NCI-H2227 (cell line): ENCODE results near the gene TGIF1.
"Not testable (repeated sequence)": the region's sequence is repeated elsewhere in the genome, so short reads cannot be mapped to it uniquely, and the experiment has no call there.

Experiments
- DNase-seq: peaks from one replicate; lab custom pipeline; 2025; ENCODE audit not compliant: unreplicated experiment; lab: John Stamatoyannopoulos, UW

The TGIF1 gene

GRCh38 chr18:3450012-3450798 lies at the start of gene TGIF1:
Gene TGIF1 (plus strand): TSS chr18:3450172. CDS start chr18:3450490, 318 bp downstream.
- peak; percentile 31 for DNase-seq

DNA sequence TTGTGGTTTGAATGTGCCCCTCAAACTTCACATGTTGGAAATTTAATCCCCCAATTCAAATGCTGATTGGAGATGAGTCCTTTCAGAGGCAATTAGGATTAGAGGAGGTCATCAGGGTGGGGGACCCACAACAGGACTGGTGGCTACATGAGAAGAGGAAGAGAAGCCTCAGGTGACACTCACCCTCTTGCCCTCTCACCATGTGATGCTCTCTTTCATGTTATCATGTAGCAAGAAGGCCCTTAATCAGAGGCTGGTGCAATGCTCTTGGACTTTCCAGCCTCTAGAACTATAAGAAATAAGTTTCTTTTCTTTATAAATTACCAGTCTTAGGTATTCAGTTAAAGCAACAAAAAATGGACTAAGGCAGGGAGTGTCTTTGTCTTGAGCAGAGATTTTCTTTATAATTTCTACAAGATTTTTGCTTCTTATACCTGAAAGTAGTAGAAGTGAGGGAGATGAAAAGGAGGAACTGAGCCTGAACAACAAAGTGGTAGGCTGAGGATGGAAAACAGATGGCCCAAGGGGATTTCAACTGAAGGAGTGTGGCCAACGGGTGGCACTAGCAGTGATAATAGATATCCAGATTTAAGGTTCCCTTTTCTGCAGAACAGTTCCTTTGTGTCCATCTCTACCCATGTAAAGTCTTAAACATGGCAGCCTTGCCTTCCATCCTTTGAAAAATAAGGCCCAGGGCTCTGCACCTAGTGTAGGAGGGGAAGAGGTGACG lies 49.2 kb upstream of the TGIF1 start:
- no peak for DNase-seq

DNA sequence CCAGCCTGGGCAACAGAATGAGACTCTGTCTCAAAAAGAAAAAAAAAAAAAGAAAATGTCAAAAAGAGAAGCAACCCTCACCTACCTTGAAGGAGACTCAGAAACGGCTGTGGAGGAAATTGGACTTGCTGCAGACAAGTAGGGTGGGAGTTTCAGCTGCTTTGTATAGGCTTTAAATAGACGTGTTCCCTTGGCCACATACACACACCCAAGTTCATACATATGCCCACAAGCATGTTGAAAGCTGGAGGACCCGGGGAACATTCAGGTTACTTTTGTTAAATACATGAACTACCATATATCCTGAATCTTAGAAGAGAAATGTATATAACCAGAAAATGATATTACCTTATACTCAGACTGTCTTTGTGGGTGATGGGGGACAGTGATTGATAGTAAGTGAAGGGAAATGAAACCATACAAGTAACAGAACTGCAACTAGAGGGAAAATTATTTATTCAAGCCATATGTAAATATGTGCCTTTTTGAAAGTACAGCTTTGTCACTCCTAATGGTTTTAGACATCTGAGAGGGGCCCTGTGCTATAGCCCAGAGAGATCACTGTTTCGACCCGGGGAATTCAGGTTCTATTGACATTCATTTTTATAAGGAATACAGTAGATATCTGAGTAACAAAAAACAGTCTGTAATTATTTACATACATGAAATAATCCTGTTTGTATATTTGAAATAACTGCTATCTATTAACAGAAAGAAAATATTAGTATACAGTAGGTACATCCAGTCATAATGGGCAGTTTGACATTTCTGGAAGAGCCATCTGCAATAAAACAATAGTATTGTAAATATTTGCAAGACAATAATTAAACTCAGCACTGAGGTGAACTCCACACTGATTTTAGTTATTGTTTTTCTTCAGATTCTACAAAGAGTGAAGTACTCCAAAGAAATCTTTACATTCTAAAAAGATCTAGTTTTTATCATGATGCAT lies 48.0 kb upstream of the TGIF1 start:
- DNase-seq = no peak

DNA sequence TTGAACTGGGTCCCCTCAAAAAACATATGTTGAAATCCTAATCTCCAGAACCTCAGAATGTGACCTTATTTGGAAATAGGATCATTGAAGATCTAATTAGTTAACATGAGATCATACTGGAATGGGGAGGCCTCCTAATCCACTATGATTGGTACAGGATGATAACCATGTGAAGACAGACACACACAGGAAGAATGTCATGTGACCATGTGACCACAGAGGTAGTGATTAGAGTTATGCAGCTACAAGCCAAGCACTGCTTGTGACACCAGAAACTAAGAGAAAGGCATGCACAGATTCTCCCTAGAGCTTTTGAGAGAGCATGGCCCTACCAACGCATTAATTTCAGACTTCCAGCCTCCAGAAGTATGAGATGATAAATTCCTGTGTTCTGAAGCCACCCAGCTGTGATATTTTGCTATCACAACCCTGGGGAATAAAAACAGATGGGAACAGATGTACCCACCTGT lies 47.0 kb upstream of the TGIF1 start:
- DNase-seq = no peak

DNA sequence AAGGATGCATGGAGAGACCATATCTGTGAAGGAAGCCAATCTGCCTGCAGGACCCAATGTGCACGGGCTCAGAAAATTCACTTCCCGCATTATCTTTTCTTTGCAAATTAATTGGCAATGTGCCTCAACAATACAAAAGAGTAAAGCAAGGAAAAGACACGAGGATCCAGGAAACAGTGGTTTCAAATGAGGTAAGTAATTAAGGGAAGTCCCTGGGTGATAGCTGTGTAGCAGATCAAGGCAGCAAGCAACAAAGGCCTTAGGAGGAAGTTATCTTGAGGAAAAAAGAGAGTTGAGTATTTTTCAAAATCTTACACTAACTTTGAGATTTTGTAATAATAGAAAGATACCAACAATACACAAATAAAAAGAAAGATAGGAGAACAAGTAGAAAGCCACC lies 44.3 kb upstream of the TGIF1 start:
- DNase-seq = no peak

DNA sequence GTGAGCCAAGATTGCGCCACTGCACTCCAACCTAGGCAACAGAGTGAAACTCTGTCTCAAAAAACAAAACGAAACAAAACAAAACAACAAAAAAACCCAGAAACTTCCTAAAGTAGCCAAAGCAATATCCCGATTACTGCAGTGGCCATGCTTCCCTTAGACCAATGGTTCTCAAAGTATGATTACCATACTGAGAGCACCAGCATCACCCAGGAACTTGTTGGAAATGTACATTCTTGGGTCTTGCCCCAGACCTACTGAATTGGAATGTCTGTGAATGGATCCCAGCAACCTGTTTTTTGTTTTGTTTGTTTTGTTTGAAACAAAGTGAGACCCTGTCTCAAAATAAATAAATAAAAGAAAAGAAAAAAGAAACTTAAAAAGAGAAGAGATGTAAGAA lies 41.9 kb upstream of the TGIF1 start:
- DNase-seq = no peak

DNA sequence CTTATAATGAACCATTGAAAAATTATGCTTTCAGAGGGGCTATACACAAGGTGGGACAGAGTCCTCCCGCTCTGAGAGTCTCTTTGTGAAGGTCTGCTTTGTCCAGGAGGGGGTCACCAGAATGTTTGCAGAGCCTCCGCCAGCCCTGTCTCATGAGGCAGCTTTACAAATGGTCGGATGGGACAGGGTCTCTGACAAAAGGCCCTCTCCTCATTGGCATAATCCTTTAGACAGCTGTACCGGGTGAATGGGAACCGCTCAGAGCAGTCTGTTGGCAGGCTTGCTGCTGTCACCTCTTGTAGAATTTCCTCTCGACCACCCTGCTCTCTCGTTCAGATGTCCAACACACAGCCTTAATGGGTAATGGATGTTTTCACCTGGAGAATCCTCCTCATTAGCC lies 40.2 kb upstream of the TGIF1 start:
- no peak for DNase-seq

- DNase-seq = no peak
Measured at GRCh38 chr18:3410273-3410672, 39.7 kb upstream of the TGIF1 start.

GRCh38 chr18:3410876-3411275 lies 39.1 kb upstream of the TGIF1 start:
- DNase-seq = not testable (repeated sequence)

DNA sequence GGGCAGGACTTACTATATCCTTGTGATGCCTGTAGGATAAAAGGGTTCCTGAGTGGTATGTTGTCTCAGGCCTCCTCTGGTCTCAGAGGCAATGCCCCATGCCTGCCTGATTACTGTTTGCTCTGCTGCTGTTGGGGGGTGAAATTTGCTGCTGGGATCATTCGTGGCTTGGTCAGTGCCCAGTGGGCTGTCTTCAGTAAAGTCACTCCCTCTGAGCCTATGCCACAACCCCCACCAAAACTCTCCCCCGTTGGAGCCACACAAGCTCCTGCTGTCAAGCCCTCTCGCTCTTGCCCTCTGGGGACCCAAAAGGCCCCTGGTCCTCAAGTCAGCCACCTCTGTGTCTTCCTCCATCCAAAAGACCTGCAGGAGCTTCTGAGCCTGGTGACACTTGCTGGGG lies 38.6 kb upstream of the TGIF1 start:
- DNase-seq = no peak

- no peak for DNase-seq
Measured at GRCh38 chr18:3411854-3412268, 38.1 kb upstream of the TGIF1 start.

GRCh38 chr18:3412528-3412927 lies 37.4 kb upstream of the TGIF1 start:
- not testable (repeated sequence) for DNase-seq

- DNase-seq = no peak
Measured at GRCh38 chr18:3415110-3415509, 34.9 kb upstream of the TGIF1 start.

DNA sequence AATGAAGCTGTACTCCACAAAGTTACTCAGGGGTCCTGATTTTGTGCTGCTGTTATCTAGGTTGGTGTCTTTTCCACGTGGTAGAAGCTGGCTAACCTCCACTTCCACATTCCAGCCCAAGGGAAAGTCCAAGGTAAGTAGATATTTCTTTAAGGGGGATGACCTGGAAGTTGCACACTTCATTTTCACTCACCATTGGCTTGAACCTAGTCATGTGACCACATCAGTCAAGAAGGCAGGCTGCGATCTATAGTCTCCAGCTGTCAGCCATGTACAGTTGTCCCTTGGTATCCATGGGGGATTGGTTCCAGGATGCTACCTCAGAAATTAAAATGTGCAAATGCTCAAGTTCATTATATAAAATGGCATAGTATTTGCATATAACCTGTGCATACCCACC lies 31.9 kb upstream of the TGIF1 start:
- no peak for DNase-seq

DNA sequence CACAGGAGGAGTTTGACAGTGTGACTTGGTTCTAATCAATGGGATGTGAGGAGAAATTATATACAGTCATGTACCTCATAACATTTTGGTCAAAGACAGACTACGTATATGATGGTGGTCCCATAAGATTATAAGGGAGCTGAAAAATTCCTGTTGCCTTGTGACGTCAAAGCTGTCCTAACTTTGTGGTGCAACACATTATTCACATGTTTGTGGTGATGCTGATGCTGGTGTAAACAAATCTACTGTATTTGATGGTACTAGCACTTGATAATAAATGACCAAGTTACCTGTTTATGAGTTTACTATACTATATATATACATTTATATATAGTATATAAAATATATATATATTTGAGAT lies 29.1 kb upstream of the TGIF1 start:
- DNase-seq = no peak

GRCh38 chr18:3422905-3423304 lies 27.1 kb upstream of the TGIF1 start:
- DNase-seq = no peak

DNA sequence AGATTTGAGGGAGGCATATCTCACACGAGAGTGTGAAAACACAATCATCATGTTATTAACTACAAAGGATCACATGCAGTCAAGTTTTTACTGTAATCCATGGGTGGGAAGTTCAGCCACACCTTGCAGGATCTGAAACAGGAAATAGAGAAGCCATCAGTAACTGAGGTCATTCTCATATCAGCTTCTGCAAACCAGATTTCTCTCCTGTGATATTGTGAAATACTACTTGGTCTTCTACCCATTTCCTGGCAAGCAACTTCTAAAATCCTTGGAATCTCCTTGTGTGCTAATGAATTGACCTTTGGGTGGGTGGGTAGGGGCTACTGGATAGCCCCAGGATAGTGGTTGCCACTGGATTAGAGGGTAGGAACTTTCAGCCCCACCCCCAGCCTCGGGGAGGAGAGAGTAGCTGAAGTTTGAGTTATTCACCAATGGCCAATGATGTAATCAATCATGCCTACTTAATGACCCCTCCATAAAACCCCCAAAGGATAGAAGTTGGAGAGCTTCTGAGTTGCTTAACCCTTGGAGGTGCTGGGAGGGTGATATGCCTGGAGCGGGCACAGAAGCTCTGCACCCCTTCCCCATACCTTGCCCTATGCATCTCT lies 25.6 kb upstream of the TGIF1 start:
- DNase-seq = no peak

GRCh38 chr18:3425030-3425429 lies 24.9 kb upstream of the TGIF1 start:
- DNase-seq = no peak

DNA sequence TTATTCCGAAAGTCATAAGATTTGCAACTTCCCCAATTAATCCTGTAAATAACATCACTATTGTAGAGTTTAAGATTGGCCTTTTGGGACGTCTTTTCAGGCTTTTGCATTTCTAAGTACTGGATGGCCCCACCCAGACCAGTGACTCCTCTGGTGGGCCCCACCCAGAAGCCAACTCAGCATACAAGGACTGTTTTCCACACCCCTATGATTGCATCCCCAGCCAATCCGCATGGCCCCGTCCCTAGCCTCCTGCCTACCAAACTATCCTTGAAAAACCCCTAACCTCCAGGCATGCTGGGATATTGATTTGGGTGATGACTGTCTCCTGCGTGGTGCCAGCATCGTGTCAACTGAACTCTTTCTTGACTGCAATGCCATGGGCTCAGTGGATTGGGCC lies 24.5 kb upstream of the TGIF1 start:
- no peak for DNase-seq

DNA sequence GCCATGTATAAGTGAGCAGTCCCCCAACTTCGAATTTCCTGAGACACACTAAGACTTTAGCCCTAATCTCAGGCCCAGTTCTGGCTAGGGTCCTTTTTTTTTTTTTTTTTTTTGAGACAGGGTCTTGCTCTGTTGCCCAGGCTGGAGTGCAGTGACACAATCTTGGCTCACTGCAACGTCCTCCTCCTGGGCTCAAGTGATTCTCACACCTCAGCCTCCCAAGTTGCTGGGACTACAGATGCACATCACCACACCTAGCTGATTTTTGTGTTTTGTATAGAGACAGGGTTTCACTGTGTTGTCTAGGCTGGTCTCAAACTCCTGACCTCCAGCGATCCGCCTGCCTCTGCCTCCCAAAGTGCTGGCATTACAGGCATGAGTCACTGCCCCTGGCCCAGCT lies 23.9 kb upstream of the TGIF1 start:
- no peak for DNase-seq

DNA sequence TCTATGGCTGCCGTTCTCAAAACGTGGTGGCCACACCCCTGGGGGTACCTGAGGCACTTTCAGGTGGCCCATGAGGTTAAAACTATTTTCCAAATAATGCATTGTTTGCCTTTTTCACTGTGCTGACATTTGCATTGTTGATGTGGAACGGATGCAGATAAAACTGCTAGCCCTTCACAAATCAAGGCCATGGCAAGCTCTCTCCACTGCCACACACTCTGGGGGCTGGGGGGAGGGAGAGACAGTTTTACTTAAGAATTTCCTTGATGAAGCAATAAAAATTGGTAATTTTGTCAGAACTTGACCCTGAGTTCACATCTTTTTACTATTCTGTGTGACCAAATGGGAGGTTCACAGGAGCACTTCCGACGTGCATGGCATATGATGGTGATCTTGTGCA lies 22.0 kb upstream of the TGIF1 start:
- no peak for DNase-seq
